Mesenchymal stem cell (in vitro differentiated cells and primary cell): ENCODE measurements around the gene CALCB.
A peak's percentile ranks its signal among the peaks of the same experiment; 100 is the strongest.

Experiments used
- DNase-seq: peaks from one replicate; pipeline ENCODE4 v3.0.0-alpha.2; 2013
- H2AFZ ChIP-seq: one replicate; pipeline ENCODE4 v1.6.1; 2013; ENCODE audit warnings: low read depth, mild to moderate bottlenecking, control low read depth, inconsistent platforms, low read length, moderate library complexity
- H2AK5ac ChIP-seq: 2 replicates; pipeline ENCODE4 v1.6.1; 2013; ENCODE audit warnings: low read length, moderate library complexity, mild to moderate bottlenecking, inconsistent platforms; ENCODE audit not compliant: severe bottlenecking
- H2BK120ac ChIP-seq: one replicate; pipeline ENCODE4 v1.6.1; 2013; ENCODE audit warnings: low read depth, mild to moderate bottlenecking, inconsistent platforms, low read length, moderate library complexity
- H2BK12ac ChIP-seq, 2 experiments: one replicate each; pipeline ENCODE4 v1.6.1; 2013; ENCODE audit warnings: inconsistent platforms in 2 of 2, low read length in 2 of 2, mild to moderate bottlenecking in 2 of 2, moderate library complexity in 2 of 2, control low read depth in 1 of 2
- H2BK15ac ChIP-seq: one replicate; pipeline ENCODE4 v1.6.1; 2013; ENCODE audit warnings: mild to moderate bottlenecking, low read depth, inconsistent platforms; ENCODE audit not compliant: poor library complexity, severe bottlenecking
- H2BK5ac ChIP-seq: 2 replicates; pipeline ENCODE4 v1.6.1; 2013; ENCODE audit warnings: low read depth, mild to moderate bottlenecking, low read length, control low read depth, inconsistent platforms; ENCODE audit not compliant: poor library complexity, severe bottlenecking
- H3K14ac ChIP-seq, 2 experiments: one replicate each; pipeline ENCODE4 v1.6.1; 2013; ENCODE audit warnings: inconsistent platforms in 2 of 2, low read length in 2 of 2, control low read depth in 1 of 2, mild to moderate bottlenecking in 1 of 2, moderate library complexity in 1 of 2
- H3K18ac ChIP-seq, 2 experiments: one replicate each; pipeline ENCODE4 v1.6.1; 2013; ENCODE audit warnings: inconsistent platforms in 2 of 2, low read length in 2 of 2, control low read depth in 1 of 2, low read depth in 1 of 2, mild to moderate bottlenecking in 1 of 2
- H3K23ac ChIP-seq, 2 experiments: one replicate each; pipeline ENCODE4 v1.6.1; 2013; ENCODE audit warnings: inconsistent platforms in 2 of 2, low read length in 2 of 2, mild to moderate bottlenecking in 2 of 2, moderate library complexity in 2 of 2, control low read depth in 1 of 2
- H3K27ac ChIP-seq: 2 replicates; pipeline ENCODE4 v1.5.1; 2013; ENCODE audit warnings: mild to moderate bottlenecking, moderate library complexity, low read length, control low read depth, inconsistent platforms; ENCODE audit not compliant: poor library complexity, severe bottlenecking
- H3K27me3 ChIP-seq, 2 experiments: 2 replicates each; pipeline versions ENCODE4 v1.6.1 to v1.7.0; 2013; ENCODE audit warnings: low read length in 2 of 2, mild to moderate bottlenecking in 2 of 2, moderate library complexity in 2 of 2, control low read depth in 1 of 2, inconsistent platforms in 1 of 2; ENCODE audit not compliant: control insufficient read depth in 1 of 2, insufficient read depth in 1 of 2
- H3K36me3 ChIP-seq, 2 experiments: 2 replicates each; pipeline versions ENCODE4 v1.6.1 to v1.7.0; 2013; ENCODE audit warnings: low read length in 2 of 2, control low read depth in 1 of 2, inconsistent platforms in 1 of 2, low read depth in 1 of 2, mild to moderate bottlenecking in 1 of 2; ENCODE audit not compliant: insufficient read depth in 2 of 2, control insufficient read depth in 1 of 2
- H3K4ac ChIP-seq, 2 experiments: one replicate each; pipeline ENCODE4 v1.6.1; 2013; ENCODE audit warnings: inconsistent platforms in 2 of 2, low read length in 2 of 2, mild to moderate bottlenecking in 2 of 2, moderate library complexity in 2 of 2, control low read depth in 1 of 2, low read depth in 1 of 2
- H3K4me1 ChIP-seq: 2 replicates; pipeline ENCODE4 v1.6.1; 2013; ENCODE audit warnings: low read depth, low read length, control low read depth; ENCODE audit not compliant: control insufficient read depth, insufficient read depth
- H3K4me2 ChIP-seq: 2 replicates; pipeline ENCODE4 v1.6.1; 2013; ENCODE audit warnings: low read length, mild to moderate bottlenecking, inconsistent platforms; ENCODE audit not compliant: poor library complexity, severe bottlenecking
- H3K4me3 ChIP-seq, 2 experiments: 2 replicates each; pipeline versions ENCODE4 v1.5.1 to v1.7.0; 2013; ENCODE audit warnings: low read length in 2 of 2, mild to moderate bottlenecking in 2 of 2, control low read depth in 1 of 2, low read depth in 1 of 2; ENCODE audit not compliant: insufficient read depth in 1 of 2
- H3K79me1 ChIP-seq: replicated peaks from 2 replicates; pipeline ENCODE4 v1.6.1; 2013; ENCODE audit warnings: mild to moderate bottlenecking, control low read depth, low read length, inconsistent platforms; ENCODE audit not compliant: poor library complexity, severe bottlenecking
- H3K9ac ChIP-seq: 2 replicates; pipeline ENCODE4 v1.7.0; 2013; ENCODE audit warnings: mild to moderate bottlenecking, low read length, moderate library complexity
- H3K9me3 ChIP-seq: 2 replicates; pipeline ENCODE4 v1.7.0; 2013; ENCODE audit warnings: mild to moderate bottlenecking, low read length; ENCODE audit not compliant: control insufficient read depth
- H4K8ac ChIP-seq: one replicate; pipeline ENCODE4 v1.6.1; 2013; ENCODE audit warnings: inconsistent platforms, mild to moderate bottlenecking, low read length, moderate library complexity
- H4K91ac ChIP-seq: one replicate; pipeline ENCODE4 v1.6.1; 2013; ENCODE audit warnings: mild to moderate bottlenecking, low read length, inconsistent platforms
- WGBS: methylation state at CpG from one replicate; pipeline ENCODE4 v1.1.7; 2013; ENCODE audit warnings: mixed read lengths; 5-methylcytosine and 5-hydroxymethylcytosine counted together

Gene CALCB

DNA sequence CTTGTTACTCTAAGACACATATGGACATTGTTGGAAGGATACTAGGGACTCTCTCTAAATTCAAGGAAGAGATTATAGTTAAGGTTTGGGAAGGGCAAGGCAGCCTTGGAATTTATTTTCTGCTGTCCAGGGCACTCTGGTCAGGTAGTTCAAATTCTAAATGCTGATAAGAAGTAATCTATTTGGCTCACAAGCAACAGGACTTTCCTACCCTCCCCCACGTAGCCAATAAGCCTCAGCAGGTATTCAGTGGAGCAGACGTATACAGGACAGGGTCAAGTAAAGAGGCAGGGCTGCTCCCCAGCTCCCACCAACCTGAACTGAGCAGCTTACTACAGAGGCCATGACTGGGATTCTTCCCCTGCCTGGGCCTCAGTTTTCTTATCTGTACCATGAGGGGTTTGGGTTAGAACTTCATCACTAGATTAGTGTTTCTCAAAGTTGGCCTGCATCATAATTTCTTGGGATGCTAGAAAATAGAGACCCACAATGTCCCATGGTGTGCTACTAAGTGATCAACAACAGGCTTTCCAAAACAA, 35.3 kb downstream of the CALCB start:
- Histone ChIP-seq H3K79me1 (no peaks in the 10 kb centered on the region), H3K27ac (no peak overlapping the region), H3K14ac (no peak overlapping the region), H3K23ac (no peak overlapping the region), H3K9me3 (no peaks in the 10 kb centered on the region), H2BK120ac (no peak overlapping the region), H3K4me3 (no peak overlapping the region), H3K27me3 (no peaks in the 10 kb centered on the region), H4K8ac (no peak overlapping the region), H3K18ac (peak overlapping the region; percentile 24 to 82), H4K91ac (no peak overlapping the region), H2BK5ac (no peak overlapping the region), H3K4ac (no peak overlapping the region), H2AFZ (no peak overlapping the region), H3K36me3 (no peaks in the 10 kb centered on the region), H3K4me2 (no peak overlapping the region), H3K4me1 (peaks cover 9% of the 10 kb centered on the region), H2BK15ac (peak overlapping the region; percentile 30), H3K9ac (no peak overlapping the region), H2AK5ac (no peak overlapping the region), H2BK12ac (peak overlapping the region in 1 of 2 experiments; percentile 93)
- WGBS, result 100% methylated on average over 2 of the region's 2 CpGs
- no peak for DNase-seq

GRCh38 chr11:15109602-15110001, 36.2 kb downstream of the CALCB start:
- Histone ChIP-seq H3K4me1 (peaks cover 14% of the 10 kb centered on the region), H2BK120ac (no peak overlapping the region), H3K36me3 (no peaks in the 10 kb centered on the region), H3K4me3 (no peak overlapping the region), H3K14ac (no peak overlapping the region), H2BK15ac (no peak overlapping the region), H2AFZ (no peak overlapping the region), H3K79me1 (no peaks in the 10 kb centered on the region), H2BK12ac (peak overlapping the region in 1 of 2 experiments; percentile 15), H3K18ac (no peak overlapping the region), H3K9ac (no peak overlapping the region), H3K23ac (no peak overlapping the region), H3K4me2 (no peak overlapping the region), H3K4ac (no peak overlapping the region), H2BK5ac (no peak overlapping the region), H2AK5ac (no peak overlapping the region), H3K27ac (no peak overlapping the region), H3K9me3 (no peaks in the 10 kb centered on the region), H4K91ac (no peak overlapping the region), H3K27me3 (peaks cover 0 to 4% of the 10 kb centered on the region in 2 experiments), H4K8ac (no peak overlapping the region)
- no peak for DNase-seq
- 85% methylated on average over 2 of the region's 2 CpGs for WGBS

- no peak overlapping the region for H3K27ac ChIP-seq
- H3K36me3 ChIP-seq, result no peaks in the 10 kb centered on the region
- peaks cover 6 to 18% of the 10 kb centered on the region in 2 experiments for H3K27me3 ChIP-seq
- peaks cover 18% of the 10 kb centered on the region for H3K4me1 ChIP-seq
- peak overlapping the region in 1 of 2 experiments; percentile 10 for H2BK12ac ChIP-seq
- H3K9ac ChIP-seq, result no peak overlapping the region
- no peak for DNase-seq
- H3K4me3 ChIP-seq, result no peak overlapping the region
- H4K91ac ChIP-seq, result no peak overlapping the region
- H3K4me2 ChIP-seq, result no peak overlapping the region
- no peak overlapping the region for H2BK15ac ChIP-seq
- no peak overlapping the region for H3K23ac ChIP-seq
- no peaks in the 10 kb centered on the region for H3K79me1 ChIP-seq
- H3K14ac ChIP-seq, result peak overlapping the region in 1 of 2 experiments; percentile 76
- no peak overlapping the region for H2BK5ac ChIP-seq
- H4K8ac ChIP-seq, result peak overlapping the region; percentile 3
- H3K18ac ChIP-seq, result peak overlapping the region in 1 of 2 experiments; percentile 54
- no peak overlapping the region for H2AK5ac ChIP-seq
- H3K9me3 ChIP-seq, result no peaks in the 10 kb centered on the region
- H3K4ac ChIP-seq, result no peak overlapping the region
- H2BK120ac ChIP-seq, result no peak overlapping the region
- H2AFZ ChIP-seq, result no peak overlapping the region
- WGBS, result 95% methylated on average over 3 of the region's 3 CpGs
These were observed 37.8 kb downstream of the CALCB start for GRCh38 chr11:15111215-15111614.

GRCh38 chr11:15112131-15112541, 38.7 kb downstream of the CALCB start:
- H2AK5ac ChIP-seq, result no peak overlapping the region
- H3K27ac ChIP-seq, result no peak overlapping the region
- no peak overlapping the region for H3K4me2 ChIP-seq
- H3K27me3 ChIP-seq, result peaks cover 6 to 21% of the 10 kb centered on the region in 2 experiments
- H2BK5ac ChIP-seq, result no peak overlapping the region
- H3K4ac ChIP-seq, result peak overlapping the region in 1 of 2 experiments; percentile 5
- peaks cover 12% of the 10 kb centered on the region for H3K4me1 ChIP-seq
- no peak overlapping the region for H2BK15ac ChIP-seq
- no peak overlapping the region for H3K4me3 ChIP-seq
- H3K23ac ChIP-seq, result no peak overlapping the region
- no peak for DNase-seq
- no peak overlapping the region for H2AFZ ChIP-seq
- H3K36me3 ChIP-seq, result no peaks in the 10 kb centered on the region
- no peak overlapping the region for H3K14ac ChIP-seq
- H4K91ac ChIP-seq, result no peak overlapping the region
- no peak overlapping the region for H2BK12ac ChIP-seq
- H3K18ac ChIP-seq, result no peak overlapping the region
- H3K9me3 ChIP-seq, result no peaks in the 10 kb centered on the region
- H3K9ac ChIP-seq, result no peak overlapping the region
- no peaks in the 10 kb centered on the region for H3K79me1 ChIP-seq
- H2BK120ac ChIP-seq, result peak overlapping the region; percentile 54
- WGBS, result 83% methylated on average over 8 of the region's 8 CpGs
- H4K8ac ChIP-seq, result no peak overlapping the region
